HPDE6-E6E7 (cell line): ENCODE results near the gene ZSCAN5B.
A peak's percentile ranks its signal among the peaks of the same experiment; 100 is the strongest.
"Not testable (repeated sequence)": the region's sequence is repeated elsewhere in the genome, so short reads cannot be mapped to it uniquely, and the experiment has no call there.

ENCODE experiments used
- DNase-seq: peaks from one replicate; pipeline ENCODE4 v3.0.0; 2011; ENCODE audit warnings: missing footprints; ENCODE audit errors: extremely low spot score

The ZSCAN5B gene

DNA sequence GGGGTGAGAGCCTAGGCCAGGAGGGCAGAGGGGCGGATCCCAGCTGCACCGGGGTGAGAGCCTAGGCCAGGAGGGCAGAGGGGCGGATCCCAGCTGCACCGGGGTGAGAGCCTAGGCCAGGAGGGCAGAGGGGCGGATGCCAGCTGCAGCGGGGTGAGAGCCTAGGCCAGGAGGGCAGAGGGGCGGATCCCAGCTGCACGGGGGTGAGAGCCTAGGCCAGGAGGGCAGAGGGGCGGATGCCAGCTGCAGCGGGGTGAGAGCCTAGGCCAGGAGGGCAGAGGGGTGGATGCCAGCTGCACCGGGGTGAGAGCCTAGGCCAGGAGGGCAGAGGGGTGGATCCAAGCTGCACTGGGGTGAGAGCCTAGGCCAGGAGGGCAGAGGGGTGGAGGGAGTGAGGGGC, 21.3 kb downstream of the ZSCAN5B start:
- not testable (repeated sequence) for DNase-seq

- DNase-seq, result not testable (repeated sequence)
These were observed 21.7 kb downstream of the ZSCAN5B start, which contains the start of gene GALP for GRCh38 chr19:56175861-56176307. TSS of gene GALP (plus strand) at chr19:56176008. CDS start at chr19:56177109, 1,101 bp downstream.

- no peak for DNase-seq
These were observed 23.0 kb downstream of the ZSCAN5B start for GRCh38 chr19:56174550-56174949.

DNA sequence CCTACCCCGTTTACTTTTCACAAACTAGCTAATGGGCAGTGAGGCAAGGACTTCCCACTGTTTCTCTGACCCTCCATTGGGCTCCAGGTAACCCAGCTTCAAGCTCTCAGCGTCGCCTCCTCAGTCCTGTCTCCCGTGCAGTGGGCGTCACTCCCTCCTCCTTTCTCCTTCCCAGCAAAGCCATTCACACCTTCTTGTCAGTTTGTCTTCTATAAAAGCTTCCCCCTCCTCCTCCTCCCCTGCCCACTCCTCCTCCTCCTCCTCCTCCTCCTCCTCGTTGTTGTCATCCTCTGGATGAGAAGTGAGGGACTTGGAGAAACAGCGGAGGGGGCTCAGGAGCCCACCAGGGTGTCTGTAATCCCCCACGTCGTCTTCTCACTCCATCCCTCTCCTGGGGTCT, 23.5 kb downstream of the ZSCAN5B start:
- DNase-seq, result no peak

- DNase-seq, result peak; percentile 87
These were observed 27.3 kb downstream of the ZSCAN5B start for GRCh38 chr19:56170261-56170660.

DNA sequence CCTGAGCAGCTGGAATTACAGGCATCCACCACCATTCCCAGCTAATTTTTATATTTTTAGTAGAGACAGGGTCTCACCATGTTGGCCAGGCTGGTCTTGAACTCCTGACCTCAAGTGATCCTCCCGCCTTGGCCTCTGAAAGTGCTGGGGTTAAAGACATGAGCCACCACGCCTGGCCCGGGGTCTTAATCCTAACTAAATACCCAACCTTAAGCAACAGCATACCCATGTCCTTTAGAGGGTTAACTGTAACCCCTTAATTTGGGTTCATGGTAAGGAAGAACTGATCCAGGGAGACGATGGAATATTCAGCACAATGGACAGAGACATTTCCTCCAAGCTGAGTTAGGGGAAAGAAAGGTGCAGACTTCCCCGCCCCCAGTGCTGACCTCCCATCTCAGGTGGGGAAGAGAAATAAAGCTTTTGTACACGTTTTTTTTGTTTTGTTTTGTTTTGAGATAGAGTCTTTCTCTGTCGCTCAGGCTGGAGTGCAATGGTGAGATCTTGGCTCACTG, 30.5 kb downstream of the ZSCAN5B start:
- DNase-seq, result no peak

DNA sequence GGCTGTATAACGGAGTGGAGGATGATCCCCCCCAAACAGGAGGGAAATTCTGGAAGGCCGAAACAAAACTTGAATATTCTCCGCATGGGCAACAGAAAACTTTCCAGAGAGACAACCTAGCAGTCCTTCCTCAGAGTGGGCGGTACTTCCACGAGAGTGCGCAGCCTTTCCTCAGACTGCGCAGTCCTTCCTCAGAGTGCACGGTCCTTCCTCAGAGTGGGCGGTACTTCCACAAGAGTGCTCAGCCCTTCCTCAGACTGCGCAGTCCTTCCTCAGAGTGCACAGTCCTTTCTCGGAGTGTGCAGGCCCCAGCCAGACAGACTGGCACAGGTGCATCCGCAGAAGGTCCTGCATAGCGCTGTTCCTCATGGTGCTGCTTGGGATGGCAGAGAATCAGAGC, 34.5 kb downstream of the ZSCAN5B start:
- no peak for DNase-seq

DNA sequence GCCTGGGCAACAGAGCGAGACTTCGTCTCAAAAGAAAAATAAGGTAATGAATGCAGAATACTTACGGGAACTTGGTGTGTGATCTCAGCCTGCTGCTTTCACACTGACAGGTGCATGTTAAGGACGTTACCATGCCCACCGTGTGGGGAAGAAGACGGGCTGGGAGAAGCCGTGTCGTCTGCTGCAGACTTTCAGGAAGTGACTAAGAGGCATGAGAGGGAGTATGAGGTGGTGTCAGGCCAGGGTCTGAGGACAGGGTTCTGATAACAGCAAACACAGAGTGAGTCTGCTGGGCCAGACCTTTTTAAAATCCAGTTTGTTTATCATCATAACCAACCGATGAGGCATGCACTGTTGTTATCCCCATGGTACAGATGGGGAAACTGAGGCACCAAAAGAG, 35.3 kb downstream of the ZSCAN5B start:
- no peak for DNase-seq

- no peak for DNase-seq
These were observed 36.0 kb downstream of the ZSCAN5B start for GRCh38 chr19:56161534-56161933.

- no peak for DNase-seq
These were observed 37.8 kb downstream of the ZSCAN5B start for GRCh38 chr19:56159622-56160271.

- DNase-seq, result no peak
These were observed 38.5 kb downstream of the ZSCAN5B start for GRCh38 chr19:56159009-56159559.

- DNase-seq, result no peak
These were observed 39.3 kb downstream of the ZSCAN5B start for GRCh38 chr19:56158170-56158757.

- no peak for DNase-seq
These were observed 40.8 kb downstream of the ZSCAN5B start for GRCh38 chr19:56156768-56157167.

DNA sequence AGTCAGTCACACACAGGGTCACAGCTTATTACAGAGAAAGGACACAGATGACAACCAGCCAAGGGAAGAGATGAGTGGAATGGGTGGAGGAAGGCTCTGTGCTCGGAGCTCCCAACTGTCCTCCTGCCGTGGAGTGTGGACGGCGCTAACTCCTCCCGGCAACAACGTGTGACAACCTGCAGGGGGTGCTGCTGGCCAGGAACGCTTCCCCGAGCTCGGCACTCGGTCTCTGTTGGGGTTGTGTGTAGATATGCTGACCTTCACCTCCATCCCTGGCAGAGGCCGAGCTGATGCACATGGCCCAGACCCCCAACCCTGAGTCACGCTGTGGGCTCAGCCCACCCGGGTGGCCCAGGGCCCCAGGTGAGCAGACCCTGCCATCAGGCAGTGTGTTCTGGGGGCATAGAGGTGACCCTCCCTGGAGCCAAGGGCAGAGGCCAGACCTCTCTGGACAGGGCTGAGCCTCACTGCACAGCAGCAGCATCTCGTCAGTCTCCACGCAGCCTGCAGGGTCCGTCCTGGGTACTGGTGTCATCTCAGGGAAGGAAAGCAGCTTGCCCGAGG, 42.4 kb downstream of the ZSCAN5B start:
- DNase-seq, result no peak

GRCh38 chr19:56153507-56153906, 44.1 kb downstream of the ZSCAN5B start:
- no peak for DNase-seq

DNA sequence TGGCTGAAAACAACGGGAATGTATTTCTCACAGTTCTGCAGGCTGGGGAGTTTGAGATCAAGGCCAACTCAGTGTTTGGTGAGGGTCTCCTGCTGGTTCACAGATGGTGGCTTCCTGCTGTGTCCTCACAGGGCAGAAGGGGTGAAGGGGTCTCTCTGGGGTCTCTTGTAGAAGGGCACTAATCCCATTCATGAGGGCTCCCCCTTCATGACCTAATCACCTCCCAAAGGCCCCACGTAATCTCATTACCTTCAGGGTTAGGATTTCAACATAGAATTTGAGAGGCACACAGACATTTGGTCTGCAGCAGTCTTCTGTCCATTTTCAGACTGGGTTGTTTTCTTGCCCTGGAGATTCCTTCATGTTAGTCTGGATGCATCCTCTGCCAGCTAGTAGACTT, 44.9 kb downstream of the ZSCAN5B start:
- DNase-seq, result no peak

GRCh38 chr19:56150358-56150757, 47.2 kb downstream of the ZSCAN5B start:
- DNase-seq, result no peak

DNA sequence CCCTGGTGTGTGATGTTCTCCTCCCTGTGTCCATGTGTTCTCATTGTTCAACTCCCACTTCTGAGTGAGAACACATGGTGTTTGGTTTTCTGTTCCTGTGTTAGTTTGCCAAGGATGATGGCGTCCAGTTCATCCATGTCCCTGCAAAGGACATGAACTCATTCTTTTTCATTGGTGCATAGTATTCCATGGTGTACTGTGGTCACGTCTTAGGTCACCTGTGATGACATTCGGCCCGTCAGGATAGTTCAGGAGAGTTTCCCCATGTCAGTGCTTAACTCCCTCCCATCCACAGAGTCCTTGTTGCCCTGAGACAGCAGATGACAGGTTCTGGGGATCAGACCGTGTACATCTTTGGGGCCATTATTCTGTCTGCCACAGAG, 47.9 kb downstream of the ZSCAN5B start:
- DNase-seq, result no peak

DNA sequence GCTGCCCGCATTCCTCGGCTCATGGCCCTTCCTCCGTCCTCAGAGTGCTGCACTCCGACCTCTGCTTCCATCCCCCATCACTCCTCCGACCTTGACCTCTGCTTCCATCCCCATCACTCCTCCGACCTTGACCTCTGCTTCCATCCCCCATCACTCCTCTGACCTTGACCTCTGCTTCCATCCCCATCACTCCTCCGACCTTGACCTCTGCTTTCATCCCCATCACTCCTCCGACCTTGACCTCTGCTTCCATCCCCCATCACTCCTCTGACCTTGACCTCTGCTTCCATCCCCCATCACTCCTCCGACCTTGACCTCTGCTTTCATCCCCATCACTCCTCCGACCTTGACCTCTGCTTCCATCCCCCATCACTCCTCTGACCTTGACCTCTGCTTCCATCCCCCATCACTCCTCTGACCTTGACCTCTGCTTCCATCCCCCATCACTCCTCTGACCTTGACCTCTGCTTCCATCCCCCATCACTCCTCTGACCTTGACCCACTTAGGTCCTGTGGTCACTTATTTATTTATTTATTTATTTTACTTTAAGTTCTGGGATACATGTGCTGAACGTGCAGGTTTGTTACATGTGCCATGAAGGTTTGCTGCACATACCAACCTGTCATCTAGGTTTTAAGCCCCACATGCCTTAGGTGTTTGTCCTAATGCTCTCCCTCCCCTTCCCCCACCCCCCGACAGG, 48.5 kb downstream of the ZSCAN5B start:
- not testable (repeated sequence) for DNase-seq

- no peak for DNase-seq
These were observed 49.5 kb downstream of the ZSCAN5B start for GRCh38 chr19:56148096-56148495.

DNA sequence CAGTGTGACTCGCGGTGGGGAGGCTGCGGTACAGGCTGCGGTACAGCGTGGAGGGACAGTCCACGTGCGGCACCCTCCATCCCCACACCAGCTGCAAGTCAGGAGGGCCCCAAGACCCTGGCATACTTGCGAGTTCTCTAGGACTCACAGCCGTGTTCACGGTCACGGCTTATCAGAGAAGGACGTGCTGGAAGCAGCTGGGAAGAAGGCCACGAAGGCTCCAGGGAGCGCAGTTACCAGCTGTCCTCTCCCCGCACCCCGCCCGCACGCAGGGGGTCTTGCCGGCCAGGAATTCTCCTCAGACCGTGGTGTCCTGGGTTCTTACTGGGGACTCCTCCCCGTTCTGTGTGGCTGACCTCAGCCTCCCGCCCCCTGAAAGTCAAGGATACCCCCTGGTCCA, 50.3 kb downstream of the ZSCAN5B start:
- no peak for DNase-seq

DNA sequence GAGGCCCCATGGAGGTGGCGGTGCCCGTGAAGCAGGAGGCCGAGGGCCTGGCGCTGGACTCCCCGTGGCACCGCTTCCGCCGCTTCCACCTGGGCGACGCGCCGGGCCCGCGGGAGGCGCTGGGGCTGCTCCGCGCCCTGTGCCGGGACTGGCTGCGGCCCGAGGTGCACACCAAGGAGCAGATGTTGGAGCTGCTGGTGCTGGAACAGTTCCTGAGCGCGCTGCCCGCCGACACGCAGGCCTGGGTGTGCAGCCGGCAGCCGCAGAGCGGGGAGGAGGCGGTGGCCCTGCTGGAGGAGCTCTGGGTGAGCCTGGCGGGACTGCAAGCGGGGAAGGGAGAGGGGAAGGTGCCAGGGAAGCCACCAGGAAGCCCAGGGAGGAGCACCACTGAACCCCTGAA, 50.7 kb downstream of the ZSCAN5B start:
- no peak for DNase-seq
